HG03139 (cell line): ENCODE data around the gene PID1.
"Not testable (repeated sequence)": the region's sequence is repeated elsewhere in the genome, so short reads cannot be mapped to it uniquely, and the experiment has no call there.

Experiments
- ATAC-seq: cut with Tn5 transposase; IDR thresholded peaks from one replicate; pipeline ENCODE4 v1.9.1; 2021; ENCODE audit not compliant: unreplicated experiment

Gene PID1

GRCh38 chr2:229220254-229220653, 50.8 kb downstream of the PID1 start:
- no peak for ATAC-seq

- ATAC-seq, result no peak
Observed at GRCh38 chr2:229218329-229218921, 52.7 kb downstream of the PID1 start.

- no peak for ATAC-seq
Observed at GRCh38 chr2:229212241-229212640, 58.8 kb downstream of the PID1 start.

DNA sequence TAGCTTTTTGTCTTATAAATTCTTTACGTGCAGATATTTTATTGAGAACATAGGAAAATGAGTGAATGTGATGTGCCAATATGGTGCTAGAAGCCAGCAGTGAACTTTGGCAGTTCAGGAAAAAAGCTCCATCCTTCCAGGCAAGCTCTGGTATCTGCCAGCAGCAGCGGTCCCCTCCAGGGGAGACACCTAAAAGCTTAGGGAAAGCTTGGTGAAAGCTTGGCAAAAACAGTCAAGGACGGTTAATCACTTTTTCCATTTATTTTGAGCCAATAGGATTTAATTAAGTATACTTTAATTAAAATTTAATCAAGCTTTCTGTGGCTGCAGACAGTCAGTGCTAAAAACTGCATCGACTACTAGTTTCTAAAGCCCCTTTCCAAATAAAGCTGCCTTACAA, 60.4 kb downstream of the PID1 start:
- ATAC-seq, result no peak

DNA sequence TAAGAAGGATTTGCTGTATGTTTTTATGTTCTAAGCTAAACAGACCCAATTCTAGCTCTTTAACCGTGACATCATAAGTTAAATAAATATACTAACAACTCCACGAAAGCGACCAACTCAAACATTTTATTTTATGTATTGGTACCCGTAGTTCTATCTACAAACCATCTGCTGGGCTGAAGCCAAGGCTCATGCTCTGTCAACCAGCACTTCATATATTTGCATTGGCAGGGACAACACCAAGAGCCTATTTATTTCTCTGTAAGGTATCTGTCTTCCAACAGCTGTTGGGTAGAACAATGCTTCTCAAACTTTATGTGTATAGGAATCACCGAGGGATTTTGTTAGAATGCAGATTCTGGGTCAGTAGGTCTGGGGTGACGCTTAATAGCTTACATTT, 64.5 kb downstream of the PID1 start:
- ATAC-seq, result no peak

DNA sequence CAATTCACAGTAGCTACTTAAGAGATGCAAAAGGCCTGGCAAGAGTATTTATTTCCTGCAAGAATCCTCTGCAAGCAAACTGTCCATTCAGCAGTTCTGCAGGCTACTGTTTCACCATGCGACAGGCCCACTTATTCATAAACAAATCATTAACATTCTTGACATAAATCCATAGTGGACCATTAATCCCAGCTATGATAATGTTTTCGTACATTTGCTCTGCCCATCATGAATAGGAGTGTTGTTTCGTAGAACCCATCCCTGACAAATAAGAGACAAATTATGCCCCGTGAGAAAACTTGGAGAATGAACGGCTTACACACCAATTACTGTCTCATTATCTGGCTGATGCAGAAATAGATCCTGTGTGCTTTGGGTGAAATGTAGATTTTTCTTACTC, 65.4 kb downstream of the PID1 start:
- no peak for ATAC-seq

DNA sequence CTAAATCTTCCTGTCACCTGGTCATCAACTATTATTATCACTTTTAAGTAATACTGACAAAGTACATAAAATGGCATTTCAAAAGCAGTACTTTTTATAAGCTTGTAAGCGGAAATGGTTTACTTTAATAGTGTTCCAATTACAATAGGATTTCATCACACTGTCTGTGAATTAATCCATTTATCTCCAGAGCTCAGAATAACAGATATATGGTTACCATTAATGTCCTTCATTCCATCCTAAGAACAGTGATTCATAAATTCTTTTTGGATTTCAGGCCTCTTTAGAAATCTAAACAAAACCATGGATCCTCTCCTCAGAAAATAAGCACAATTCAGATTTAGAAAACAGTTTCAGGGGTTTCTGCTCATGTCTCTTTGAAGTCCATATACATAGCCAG, 68.4 kb downstream of the PID1 start:
- ATAC-seq, result no peak

GRCh38 chr2:229201521-229201920, 69.6 kb downstream of the PID1 start:
- ATAC-seq, result no peak

GRCh38 chr2:229199267-229199666, 71.8 kb downstream of the PID1 start:
- no peak for ATAC-seq

- no peak for ATAC-seq
Observed at GRCh38 chr2:229196448-229196847, 74.6 kb downstream of the PID1 start.

DNA sequence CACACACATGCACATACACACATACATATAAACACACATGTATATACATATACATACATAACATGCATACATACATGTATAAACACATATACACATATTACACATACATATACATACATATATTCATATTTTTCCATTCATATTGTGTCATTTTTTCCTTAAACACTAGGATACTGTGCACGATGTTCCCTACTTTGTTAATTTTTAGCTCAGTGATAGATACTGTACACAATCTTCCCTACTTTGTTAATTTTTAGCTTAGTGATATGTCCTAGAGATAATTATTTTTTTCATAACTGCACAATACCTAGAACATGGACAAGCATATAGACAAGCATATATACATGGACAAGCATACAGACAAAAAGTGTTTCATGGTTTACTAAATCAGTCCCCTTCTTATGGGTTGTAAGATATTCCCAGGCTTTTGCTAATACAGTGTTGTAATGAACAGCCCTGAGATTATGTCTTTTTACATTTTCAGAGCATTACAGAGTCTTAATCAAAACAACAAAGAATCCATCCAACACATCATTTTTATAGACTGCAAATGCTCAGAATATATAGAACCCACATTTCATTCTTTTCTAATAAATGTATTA, 75.6 kb downstream of the PID1 start:
- ATAC-seq, result no peak

GRCh38 chr2:229193281-229193680, 77.8 kb downstream of the PID1 start:
- ATAC-seq, result no peak

DNA sequence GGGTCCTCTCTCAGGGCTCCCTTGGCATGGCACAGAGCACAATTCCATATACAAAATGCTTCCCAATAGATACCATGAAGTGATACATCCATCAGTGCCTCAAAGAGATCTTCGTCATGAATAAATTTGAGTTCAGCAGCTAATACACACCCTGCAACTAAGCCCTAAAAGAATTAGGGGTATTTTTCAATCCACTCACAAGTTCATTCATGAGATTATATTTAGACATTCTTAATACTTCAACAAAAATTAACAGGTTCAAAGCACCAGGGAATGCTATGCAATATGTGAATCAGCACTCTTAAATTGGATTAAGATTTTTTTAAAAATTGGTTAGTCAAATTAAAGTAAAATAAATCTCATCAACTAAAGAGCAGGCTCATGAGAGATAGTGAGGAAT, 79.7 kb downstream of the PID1 start:
- ATAC-seq, result no peak

- not testable (repeated sequence) for ATAC-seq
Observed at GRCh38 chr2:229187123-229187522, 84.0 kb downstream of the PID1 start.

GRCh38 chr2:229181641-229182040, 89.4 kb downstream of the PID1 start:
- no peak for ATAC-seq

DNA sequence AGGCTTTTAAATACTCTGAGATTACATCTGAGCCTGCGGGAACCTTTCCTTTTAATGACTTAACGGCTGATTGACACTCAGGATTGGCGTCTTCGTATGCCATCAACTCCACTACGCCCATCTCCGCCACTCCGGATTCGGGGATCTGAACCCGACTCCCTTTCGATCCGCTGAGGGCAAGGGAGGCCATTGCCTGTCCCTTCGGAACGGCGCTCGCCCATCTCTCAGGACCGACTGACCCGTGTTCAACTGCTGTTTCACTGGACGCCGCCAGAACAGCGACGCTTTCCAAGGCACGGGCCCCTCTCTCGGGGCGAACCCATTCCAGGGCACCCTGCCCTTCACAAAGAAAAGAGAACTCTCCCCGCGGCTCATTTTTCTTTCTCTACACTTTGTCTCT, 90.4 kb downstream of the PID1 start:
- no peak for ATAC-seq

DNA sequence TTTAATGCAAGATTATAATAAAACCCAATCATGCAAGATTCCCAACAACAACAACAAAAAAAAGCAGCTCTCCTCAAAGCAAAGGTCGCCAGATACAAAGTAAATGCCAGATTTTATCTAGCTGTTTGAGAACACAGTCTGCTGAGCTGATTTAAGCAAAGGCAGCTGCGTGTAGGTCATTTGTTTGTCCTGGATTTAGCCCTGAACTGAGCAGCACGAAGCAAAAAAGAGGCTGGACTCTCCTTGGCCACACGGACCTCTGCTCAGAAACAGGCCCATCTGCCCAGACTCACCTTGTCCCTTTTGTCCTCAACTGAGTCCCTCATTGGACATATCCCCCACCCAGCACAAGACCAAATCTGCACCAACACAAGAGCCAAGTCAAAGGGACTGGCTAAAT, 91.5 kb downstream of the PID1 start:
- no peak for ATAC-seq

GRCh38 chr2:229178706-229179105, 92.4 kb downstream of the PID1 start:
- ATAC-seq, result no peak

DNA sequence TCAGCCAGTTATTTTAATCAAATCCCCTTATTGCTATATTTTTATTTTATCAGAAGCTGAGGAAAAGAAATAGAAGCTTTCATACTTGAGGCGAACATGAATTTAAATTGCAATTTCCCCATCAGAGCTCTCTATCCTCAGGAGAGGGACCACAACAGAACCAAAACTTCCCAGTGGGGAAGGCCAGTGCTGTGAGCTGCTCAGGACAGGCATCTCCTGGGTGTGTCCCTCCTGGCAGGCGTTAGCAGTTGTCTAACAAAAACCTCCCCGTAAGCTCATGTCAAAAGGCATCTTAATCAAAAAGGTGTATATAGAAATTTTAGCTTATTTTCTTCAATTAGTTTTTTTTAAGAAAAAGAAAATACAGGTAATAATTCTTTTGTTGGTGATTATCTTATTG, 93.0 kb downstream of the PID1 start:
- ATAC-seq, result no peak

DNA sequence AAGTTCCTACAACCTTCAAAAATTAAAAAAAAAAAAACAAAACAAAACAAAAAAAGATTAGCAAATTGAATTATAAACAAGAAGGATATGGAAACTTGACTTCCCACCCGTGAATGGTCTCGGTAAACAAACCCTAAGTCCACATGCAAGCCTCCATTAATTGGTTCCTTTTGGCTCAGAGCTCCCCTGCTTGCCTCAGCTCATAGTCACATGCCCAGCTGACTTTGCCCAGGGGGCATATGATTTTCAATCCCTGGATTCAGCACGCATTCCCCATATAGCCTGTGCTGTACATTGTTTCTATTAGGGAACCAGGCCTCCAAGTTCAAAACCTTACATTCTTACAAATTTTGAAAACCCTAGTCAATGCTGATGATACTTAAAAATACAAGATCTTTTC, 95.0 kb downstream of the PID1 start:
- no peak for ATAC-seq

- ATAC-seq, result no peak
Observed at GRCh38 chr2:229175497-229175863, 95.6 kb downstream of the PID1 start.

- ATAC-seq, result no peak
Observed at GRCh38 chr2:229174794-229175496, 96.1 kb downstream of the PID1 start.
